ENCODE results near the gene KCNE3.
A peak's percentile ranks its signal among the peaks of the same experiment; 100 is the strongest.

Gene KCNE3

GRCh38 chr11:74449369-74449931 is 17.9 kb downstream of the KCNE3 start:
- TF ChIP-seq CTCF (IDR thresholded peaks at IDR 0.05; ENCODE audit: low read length) (peak; percentile 74), EZH2 (IDR thresholded peaks at IDR 0.05; ENCODE audit: borderline replicate concordance, low read length) (no peak)
- H3K9me3 ChIP-seq (ENCODE audit: low read length), result no peaks in the 10 kb centered on the region
- no peak overlapping the region for H3K9ac ChIP-seq (ENCODE audit: low read length)
- no peak overlapping the region for H3K4me3 ChIP-seq (ENCODE audit: low read depth, low read length, poor library complexity, severe bottlenecking)
- H3K4me1 ChIP-seq (ENCODE audit: insufficient read depth, low read length, severe bottlenecking), result no peaks in the 10 kb centered on the region
- 0 out of 2 replicates have a peak, but pooled peaks cover 4% of the 10 kb centered on the region for H3K27me3 ChIP-seq (ENCODE audit: insufficient read depth, low read length)
- no peak overlapping the region for H3K4me2 ChIP-seq (ENCODE audit: low read length)
- H3K9me2 ChIP-seq (ENCODE audit: low read depth, low read length), result no peaks in the 10 kb centered on the region
- no peaks in the 10 kb centered on the region for H3F3A ChIP-seq (ENCODE audit: insufficient read depth, low read length)
- H3K79me2 ChIP-seq (ENCODE audit: insufficient read depth, low read length), result no peaks in the 10 kb centered on the region
- H4K20me1 ChIP-seq (ENCODE audit: insufficient read depth, low read length), result no peaks in the 10 kb centered on the region
- H2AFZ ChIP-seq (ENCODE audit: low read length), result no peak overlapping the region
- H3K27ac ChIP-seq (ENCODE audit: low read depth, low read length, poor library complexity, severe bottlenecking), result no peak overlapping the region
- H3K36me3 ChIP-seq (ENCODE audit: insufficient read depth, low read length), result no peaks in the 10 kb centered on the region

- no peak overlapping the region for H3K9ac ChIP-seq (ENCODE audit: low read length)
- H3K36me3 ChIP-seq (ENCODE audit: insufficient read depth, low read length), result no peaks in the 10 kb centered on the region
- H3K9me2 ChIP-seq (ENCODE audit: low read depth, low read length), result no peaks in the 10 kb centered on the region
- no peaks in the 10 kb centered on the region for H3K79me2 ChIP-seq (ENCODE audit: insufficient read depth, low read length)
- no peak overlapping the region for H3K27ac ChIP-seq (ENCODE audit: low read depth, low read length, poor library complexity, severe bottlenecking)
- no peaks in the 10 kb centered on the region for H3K4me1 ChIP-seq (ENCODE audit: insufficient read depth, low read length, severe bottlenecking)
- no peaks in the 10 kb centered on the region for H3K9me3 ChIP-seq (ENCODE audit: low read length)
- no peak overlapping the region for H3K4me3 ChIP-seq (ENCODE audit: low read depth, low read length, poor library complexity, severe bottlenecking)
- H4K20me1 ChIP-seq (ENCODE audit: insufficient read depth, low read length), result no peaks in the 10 kb centered on the region
- no peak overlapping the region for H3K4me2 ChIP-seq (ENCODE audit: low read length)
- TF ChIP-seq EZH2 (IDR thresholded peaks at IDR 0.05; ENCODE audit: borderline replicate concordance, low read length), result no peak
- no peak for TF ChIP-seq CTCF (IDR thresholded peaks at IDR 0.05; ENCODE audit: low read length)
- no peak overlapping the region for H2AFZ ChIP-seq (ENCODE audit: low read length)
- H3F3A ChIP-seq (ENCODE audit: insufficient read depth, low read length), result no peaks in the 10 kb centered on the region
- 0 out of 2 replicates have a peak, but pooled peaks cover 11% of the 10 kb centered on the region for H3K27me3 ChIP-seq (ENCODE audit: insufficient read depth, low read length)
Measured at GRCh38 chr11:74447720-74448119, 19.6 kb downstream of the KCNE3 start.

- H3K4me2 ChIP-seq (ENCODE audit: low read length), result no peak overlapping the region
- TF ChIP-seq EZH2 (IDR thresholded peaks at IDR 0.05; ENCODE audit: borderline replicate concordance, low read length) (no peak), CTCF (IDR thresholded peaks at IDR 0.05; ENCODE audit: low read length) (no peak)
- H3K27me3 ChIP-seq (ENCODE audit: insufficient read depth, low read length), result 0 out of 2 replicates have a peak, but pooled peaks cover 11% of the 10 kb centered on the region
- no peaks in the 10 kb centered on the region for H3K36me3 ChIP-seq (ENCODE audit: insufficient read depth, low read length)
- H3K9me2 ChIP-seq (ENCODE audit: low read depth, low read length), result no peaks in the 10 kb centered on the region
- no peaks in the 10 kb centered on the region for H3K79me2 ChIP-seq (ENCODE audit: insufficient read depth, low read length)
- no peak overlapping the region for H3K4me3 ChIP-seq (ENCODE audit: low read depth, low read length, poor library complexity, severe bottlenecking)
- no peak overlapping the region for H3K9ac ChIP-seq (ENCODE audit: low read length)
- no peaks in the 10 kb centered on the region for H3F3A ChIP-seq (ENCODE audit: insufficient read depth, low read length)
- H4K20me1 ChIP-seq (ENCODE audit: insufficient read depth, low read length), result no peaks in the 10 kb centered on the region
- H3K9me3 ChIP-seq (ENCODE audit: low read length), result no peaks in the 10 kb centered on the region
- no peaks in the 10 kb centered on the region for H3K4me1 ChIP-seq (ENCODE audit: insufficient read depth, low read length, severe bottlenecking)
- no peak overlapping the region for H2AFZ ChIP-seq (ENCODE audit: low read length)
- H3K27ac ChIP-seq (ENCODE audit: low read depth, low read length, poor library complexity, severe bottlenecking), result no peak overlapping the region
Measured at GRCh38 chr11:74446532-74446938, 20.8 kb downstream of the KCNE3 start.
